ENCODE measurements around the gene NANS. TPM values are rescaled to one million over a fixed set of nuclear protein-coding genes. Genes with fewer than 3 reads are reported as not detected.

The NANS gene
- total and polyA plus RNA-seq, 4 donors = 23.4 to 55.4 (median 42.8) TPM

GRCh38 chr9:98031935-98032334 lies 24.6 kb upstream of the NANS start:
- H3K36me3 ChIP-seq (ENCODE audit: control insufficient read depth in 4 of 4, insufficient read depth in 3 of 4, low read depth in 1 of 4, low read length in 3 of 4) = no peaks in the 10 kb centered on the region
- H3K9ac ChIP-seq (ENCODE audit: low read depth in 1 of 2, low read length in 2 of 2) = no peak overlapping the region
- H3K9me3 ChIP-seq (ENCODE audit: control insufficient read depth in 4 of 4, low read length in 3 of 4) = no peaks in the 10 kb centered on the region
- no peak overlapping the region for H3K27ac ChIP-seq (ENCODE audit: low read depth in 1 of 2, low read length in 2 of 2)
- H3K4me1 ChIP-seq (ENCODE audit: control insufficient read depth in 4 of 4, insufficient read depth in 4 of 4, low read length in 3 of 4) = peaks cover 0 to 6% (median 2%) of the 10 kb centered on the region in 4 donors
- H3K4me3 ChIP-seq (ENCODE audit: low read depth in 1 of 3, low read length in 3 of 3) = no peak overlapping the region
- no peaks in the 10 kb centered on the region for H3K27me3 ChIP-seq (ENCODE audit: control insufficient read depth in 4 of 4, insufficient read depth in 4 of 4, low read length in 3 of 4)
- 92% methylated on average over 1 of the region's 1 CpG for WGBS
- TF ChIP-seq RAD21 (IDR thresholded peaks at IDR 0.05) (no peak), JUND (IDR thresholded peaks at IDR 0.05) (no peak), FOXA1 (IDR thresholded peaks at IDR 0.05) (no peak), RXRA (IDR thresholded peaks at IDR 0.05) (no peak), TAF1 (conservative IDR thresholded peaks at IDR 0.05) (no peak), MAX (IDR thresholded peaks at IDR 0.05) (no peak)
- DNase-seq (ENCODE audit: low spot score) = no peak

GRCh38 chr9:98034593-98035546 lies 21.7 kb upstream of the NANS start:
- peak; percentile 91 for DNase-seq (ENCODE audit: low spot score)
- TF ChIP-seq RXRA (IDR thresholded peaks at IDR 0.05) = no peak
- no peak for TF ChIP-seq HNF4A (conservative IDR thresholded peaks at IDR 0.05)
- TF ChIP-seq CTCF (IDR thresholded peaks at IDR 0.05; ENCODE audit: low read depth, low read length, missing input control) = peak; percentile 81
- no peak for TF ChIP-seq FOXA1 (IDR thresholded peaks at IDR 0.05)
- peak; percentile 70 to 80 for TF ChIP-seq RAD21 (IDR thresholded peaks at IDR 0.05)
- Histone ChIP-seq H3K36me3 (ENCODE audit: control insufficient read depth in 4 of 4, insufficient read depth in 3 of 4, low read depth in 1 of 4, low read length in 3 of 4) (no peaks in the 10 kb centered on the region), H3K4me1 (ENCODE audit: control insufficient read depth in 4 of 4, insufficient read depth in 4 of 4, low read length in 3 of 4) (peaks cover 0 to 6% (median 2%) of the 10 kb centered on the region in 4 donors), H3K4me3 (ENCODE audit: low read depth in 1 of 3, low read length in 3 of 3) (no peak overlapping the region), H3K27me3 (ENCODE audit: control insufficient read depth in 4 of 4, insufficient read depth in 4 of 4, low read length in 3 of 4) (no peaks in the 10 kb centered on the region), H3K27ac (ENCODE audit: low read depth in 1 of 2, low read length in 2 of 2) (no peak overlapping the region), H3K9me3 (ENCODE audit: control insufficient read depth in 4 of 4, low read length in 3 of 4) (no peaks in the 10 kb centered on the region), H3K9ac (ENCODE audit: low read depth in 1 of 2, low read length in 2 of 2) (no peak overlapping the region)
- 40% methylated on average over 20 of the region's 20 CpGs for WGBS

- H3K4me3 ChIP-seq (ENCODE audit: low read depth in 1 of 3, low read length in 3 of 3) = no peak overlapping the region
- H3K27me3 ChIP-seq (ENCODE audit: control insufficient read depth in 4 of 4, insufficient read depth in 4 of 4, low read length in 3 of 4) = no peaks in the 10 kb centered on the region
- H3K9ac ChIP-seq (ENCODE audit: low read depth in 1 of 2, low read length in 2 of 2) = no peak overlapping the region
- no peaks in the 10 kb centered on the region for H3K36me3 ChIP-seq (ENCODE audit: control insufficient read depth in 4 of 4, insufficient read depth in 3 of 4, low read depth in 1 of 4, low read length in 3 of 4)
- H3K27ac ChIP-seq (ENCODE audit: low read depth in 1 of 2, low read length in 2 of 2) = no peak overlapping the region
- DNase-seq (ENCODE audit: low spot score) = no peak
- peaks cover 0 to 6% (median 2%) of the 10 kb centered on the region in 4 donors for H3K4me1 ChIP-seq (ENCODE audit: control insufficient read depth in 4 of 4, insufficient read depth in 4 of 4, low read length in 3 of 4)
- peak; percentile 76 for TF ChIP-seq NR2F2 (IDR thresholded peaks at IDR 0.05)
- TF ChIP-seq MAX (IDR thresholded peaks at IDR 0.05) = no peak
- H3K9me3 ChIP-seq (ENCODE audit: control insufficient read depth in 4 of 4, low read length in 3 of 4) = no peaks in the 10 kb centered on the region
Measured at GRCh38 chr9:98037357-98037756, 19.2 kb upstream of the NANS start.

GRCh38 chr9:98038958-98039357 lies 17.6 kb upstream of the NANS start:
- Histone ChIP-seq H3K27ac (ENCODE audit: low read depth in 1 of 2, low read length in 2 of 2) (no peak overlapping the region), H3K9me3 (ENCODE audit: control insufficient read depth in 4 of 4, low read length in 3 of 4) (no peaks in the 10 kb centered on the region), H3K4me3 (ENCODE audit: low read depth in 1 of 3, low read length in 3 of 3) (no peak overlapping the region), H3K36me3 (ENCODE audit: control insufficient read depth in 4 of 4, insufficient read depth in 3 of 4, low read depth in 1 of 4, low read length in 3 of 4) (no peaks in the 10 kb centered on the region), H3K4me1 (ENCODE audit: control insufficient read depth in 4 of 4, insufficient read depth in 4 of 4, low read length in 3 of 4) (peaks cover 0 to 6% (median 2%) of the 10 kb centered on the region in 4 donors), H3K27me3 (ENCODE audit: control insufficient read depth in 4 of 4, insufficient read depth in 4 of 4, low read length in 3 of 4) (no peaks in the 10 kb centered on the region), H3K9ac (ENCODE audit: low read depth in 1 of 2, low read length in 2 of 2) (no peak overlapping the region)
- DNase-seq (ENCODE audit: low spot score) = no peak
- WGBS = 88% methylated on average over 8 of the region's 8 CpGs
- TF ChIP-seq FOXA1 (IDR thresholded peaks at IDR 0.05) (no peak), HNF4A (conservative IDR thresholded peaks at IDR 0.05) (no peak), CTCF (IDR thresholded peaks at IDR 0.05; ENCODE audit: low read depth, low read length, missing input control) (no peak), RAD21 (IDR thresholded peaks at IDR 0.05) (no peak), MAX (IDR thresholded peaks at IDR 0.05) (no peak), HNF4G (IDR thresholded peaks at IDR 0.05) (no peak), RXRA (IDR thresholded peaks at IDR 0.05) (no peak), GABPA (IDR thresholded peaks at IDR 0.05 in 1 of 2, conservative IDR thresholded peaks at IDR 0.05 in 1 of 2) (no peak), FOXA2 (IDR thresholded peaks at IDR 0.05) (no peak)
